Measurements from ENCODE around the gene BBS12. TPM values are rescaled to one million over a fixed set of nuclear protein-coding genes. Genes with fewer than 3 reads are reported as not detected.
"Not testable (repeated sequence)": the region's sequence is repeated elsewhere in the genome, so short reads cannot be mapped to it uniquely, and the experiment has no call there.

The BBS12 gene
- total RNA-seq, 4 donors from 2014 or later: 3.2 to 5.7 (median 3.7) TPM

DNA sequence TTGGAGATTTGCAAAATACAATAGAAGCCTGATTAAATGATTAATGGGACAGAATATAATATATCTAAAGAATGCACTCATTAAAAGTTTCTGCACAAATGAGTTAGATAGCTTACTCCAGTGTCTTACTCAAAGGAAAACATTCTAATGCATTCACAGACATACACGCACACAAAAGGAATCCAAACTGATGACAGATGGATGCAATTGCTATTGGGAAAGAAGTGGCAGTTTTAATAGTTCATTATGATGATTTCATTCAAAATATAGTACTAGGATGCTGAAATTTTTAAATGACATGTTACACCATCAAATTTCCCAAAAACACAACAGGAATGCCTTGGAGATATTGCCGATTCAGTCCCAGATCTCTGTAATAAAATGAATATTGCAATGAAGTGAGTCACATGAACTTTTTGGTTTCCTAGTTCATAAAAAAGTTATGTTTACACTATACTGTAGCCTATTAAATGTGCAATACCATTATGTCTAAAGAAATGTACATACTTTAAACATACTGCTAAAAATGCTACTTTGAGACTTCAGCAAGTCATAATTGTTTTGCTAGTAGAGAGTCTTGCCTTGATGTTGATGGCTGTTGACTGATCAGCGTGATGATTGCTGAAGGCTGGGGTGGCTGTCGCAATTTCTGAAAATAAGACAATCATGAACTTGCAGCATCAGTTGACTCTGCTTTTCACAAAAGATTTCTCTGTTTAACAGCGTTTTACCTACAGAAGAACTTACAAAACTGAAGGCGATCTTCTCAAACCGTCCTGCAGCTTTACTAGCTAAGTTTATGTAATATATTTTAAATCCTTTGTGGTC is 45.6 kb downstream of the BBS12 start:
- DNase-seq (ENCODE audit: low spot score) (no peak), ATAC-seq (ENCODE audit: low FRiP score) (no peak)
- TF ChIP-seq CTCF (IDR thresholded peaks at IDR 0.05): no peak

GRCh38 chr4:122781486-122781885 is 49.0 kb downstream of the BBS12 start:
- ATAC-seq (ENCODE audit: low FRiP score) (no peak), DNase-seq (ENCODE audit: low spot score) (no peak)

GRCh38 chr4:122783301-122784215 is 51.1 kb downstream of the BBS12 start:
- ATAC-seq (ENCODE audit: low FRiP score) (peak; percentile 98), DNase-seq (ENCODE audit: low spot score) (no peak)
- TF ChIP-seq CTCF (IDR thresholded peaks at IDR 0.05): no peak

More at GRCh38 chr4:122781486-122781885, 49.0 kb downstream of the BBS12 start:
- no peak for TF ChIP-seq CTCF (IDR thresholded peaks at IDR 0.05)

GRCh38 chr4:122784261-122784660 is 51.8 kb downstream of the BBS12 start:
- no peak for ATAC-seq (ENCODE audit: low FRiP score)
- TF ChIP-seq CTCF (IDR thresholded peaks at IDR 0.05): no peak
- DNase-seq (ENCODE audit: low spot score): no peak

DNA sequence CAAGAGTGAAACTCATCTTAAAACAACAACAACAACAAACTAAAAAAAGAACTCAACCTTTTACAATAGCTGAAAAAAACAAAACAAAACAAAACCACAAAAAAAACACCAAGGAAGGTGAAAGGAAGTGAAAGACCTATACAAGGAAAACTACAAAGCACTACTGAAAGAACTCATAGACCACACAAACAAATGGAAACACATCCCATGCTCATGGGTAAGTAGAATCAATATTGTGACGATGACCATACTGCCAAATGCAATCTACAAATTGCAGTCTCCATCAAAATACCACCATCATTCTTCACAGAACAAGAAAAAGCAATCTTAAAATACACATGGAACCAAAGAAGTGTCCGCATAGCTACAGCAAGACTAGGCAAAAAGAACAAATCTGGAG is 52.6 kb downstream of the BBS12 start:
- no peak for TF ChIP-seq CTCF (IDR thresholded peaks at IDR 0.05)
- ATAC-seq (ENCODE audit: low FRiP score) (no peak), DNase-seq (ENCODE audit: low spot score) (no peak)

DNA sequence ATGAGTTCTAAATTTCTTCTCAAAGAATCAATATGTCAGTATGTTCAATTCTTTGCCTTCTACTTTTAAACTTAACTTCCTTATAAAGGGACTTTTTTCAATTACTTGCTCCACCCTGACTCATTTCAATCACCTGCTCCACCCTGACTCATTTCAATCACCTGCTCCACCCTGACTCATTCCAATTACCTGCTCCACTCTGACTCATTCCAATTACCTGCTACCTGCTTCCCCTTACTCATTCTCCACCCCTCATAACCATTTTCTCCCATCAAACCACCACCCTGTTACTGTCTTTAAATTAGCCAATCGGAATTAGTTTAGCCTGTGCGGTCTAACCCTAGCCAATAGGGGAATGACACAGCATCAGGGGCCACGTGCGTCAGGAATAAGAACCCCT is 53.8 kb downstream of the BBS12 start:
- ATAC-seq (ENCODE audit: low FRiP score); DNase-seq (ENCODE audit: low spot score): not testable (repeated sequence)

GRCh38 chr4:122786920-122787319 is 54.4 kb downstream of the BBS12 start:
- not testable (repeated sequence) for ATAC-seq (ENCODE audit: low FRiP score); DNase-seq (ENCODE audit: low spot score)

Data from omental fat pad (tissue), 4 donors.